GM19324 (cell line): ENCODE data around the gene ZBTB38.

Experiments
- ATAC-seq: cut with Tn5 transposase; IDR thresholded peaks from one replicate; pipeline ENCODE4 v1.9.1; 2021; ENCODE audit warnings: mild to moderate bottlenecking, moderate library complexity; ENCODE audit not compliant: unreplicated experiment, low FRiP score

The ZBTB38 gene

DNA sequence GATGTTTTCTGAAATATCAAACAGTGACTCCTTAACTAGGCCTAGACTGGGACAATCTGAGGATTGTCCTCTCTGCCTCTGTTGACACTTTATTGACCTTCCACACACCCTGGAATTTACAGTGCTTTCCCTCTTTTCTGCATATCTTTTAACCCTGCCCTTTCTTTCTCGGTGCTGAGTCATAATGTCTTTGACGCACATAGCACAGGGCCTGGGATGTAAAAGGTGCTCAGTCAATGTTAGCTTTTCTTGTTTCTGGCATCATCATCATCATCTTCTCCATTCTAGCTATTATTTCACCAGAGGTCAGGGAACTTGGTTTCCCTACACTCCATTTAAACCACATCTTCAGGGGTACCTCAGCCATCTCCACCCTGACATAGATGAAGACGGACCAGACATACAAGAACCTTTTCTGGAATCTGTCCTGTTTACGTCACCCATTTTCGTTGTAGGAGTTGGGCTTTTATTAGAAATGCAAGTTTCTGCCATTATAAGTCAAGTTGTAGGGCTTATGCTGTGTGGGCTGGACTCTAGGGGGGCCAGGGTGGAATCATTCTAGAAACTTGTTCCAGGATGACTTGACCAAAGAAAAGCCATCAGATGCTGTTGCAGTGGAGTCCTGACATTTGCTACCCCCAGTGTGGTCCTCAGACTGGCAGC, 46.6 kb downstream of the ZBTB38 start:
- ATAC-seq = no peak

GRCh38 chr3:141415953-141416352, 47.6 kb downstream of the ZBTB38 start:
- no peak for ATAC-seq
